Neuronal stem cell (in vitro differentiated cells): ENCODE measurements around the gene BNIP3.
A peak's percentile ranks its signal among the peaks of the same experiment; 100 is the strongest.
"Not testable (repeated sequence)": the region's sequence is repeated elsewhere in the genome, so short reads cannot be mapped to it uniquely, and the experiment has no call there.

Source experiments
- DNase-seq: peaks from one replicate; pipeline ENCODE4 v3.0.0-alpha.2; 2013; ENCODE audit warnings: low spot score
- H2AFZ ChIP-seq: one replicate; pipeline ENCODE4 v1.6.1; 2013; ENCODE audit warnings: mild to moderate bottlenecking, low read length, inconsistent platforms
- H2AK5ac ChIP-seq: 2 replicates; pipeline ENCODE4 v1.6.1; 2013; ENCODE audit warnings: low read depth, mild to moderate bottlenecking, inconsistent platforms, low read length, moderate library complexity, mixed read lengths
- H2BK120ac ChIP-seq: 2 replicates; pipeline ENCODE4 v1.6.1; 2013; ENCODE audit warnings: low read depth, mild to moderate bottlenecking, inconsistent platforms, low read length, moderate library complexity, mixed read lengths
- H2BK12ac ChIP-seq: one replicate; pipeline ENCODE4 v1.6.1; 2013; ENCODE audit warnings: low read length, inconsistent platforms
- H2BK15ac ChIP-seq: 2 replicates; pipeline ENCODE4 v1.6.1; 2013; ENCODE audit warnings: mild to moderate bottlenecking, low read length, inconsistent platforms, mixed read lengths
- H2BK5ac ChIP-seq: one replicate; pipeline ENCODE4 v1.6.1; 2013; ENCODE audit warnings: inconsistent platforms, mild to moderate bottlenecking, low read length, moderate library complexity
- H3K14ac ChIP-seq: one replicate; pipeline ENCODE4 v1.6.1; 2013; ENCODE audit warnings: low read length, inconsistent platforms
- H3K18ac ChIP-seq: 2 replicates; pipeline ENCODE4 v1.6.1; 2013; ENCODE audit warnings: low read length, inconsistent platforms
- H3K23ac ChIP-seq: 2 replicates; pipeline ENCODE4 v1.6.1; 2013; ENCODE audit warnings: low read depth, mild to moderate bottlenecking, mixed read lengths, low read length, inconsistent platforms; ENCODE audit not compliant: poor library complexity
- H3K27ac ChIP-seq: replicated peaks from 3 replicates; pipeline ENCODE4 v1.5.1; 2013; ENCODE audit warnings: low read length, inconsistent platforms
- H3K27me3 ChIP-seq, 3 experiments: 2 replicates each; pipeline ENCODE4 v1.6.1; 2013; ENCODE audit warnings: low read length in 3 of 3, mild to moderate bottlenecking in 2 of 3, inconsistent platforms in 1 of 3, low read depth in 1 of 3, mixed read lengths in 1 of 3, moderate library complexity in 1 of 3; ENCODE audit not compliant: control insufficient read depth in 3 of 3, insufficient read depth in 3 of 3
- H3K36me3 ChIP-seq, 2 donors: replicated peaks in 1 of 2; 2 replicates each; pipeline ENCODE4 v1.6.1; 2013; ENCODE audit warnings: low read length in 2 of 2; ENCODE audit not compliant: control insufficient read depth in 2 of 2, insufficient read depth in 2 of 2
- H3K4ac ChIP-seq: 2 replicates; pipeline ENCODE4 v1.6.1; 2013; ENCODE audit warnings: inconsistent platforms, mild to moderate bottlenecking, low read length, moderate library complexity
- H3K4me1 ChIP-seq, 2 donors: 1 replicate in 1 of 2; 2 replicates in 1 of 2; pipeline ENCODE4 v1.6.1; 2013; ENCODE audit warnings: low read length in 2 of 2, low read depth in 1 of 2; ENCODE audit not compliant: control insufficient read depth in 2 of 2, insufficient read depth in 1 of 2
- H3K4me2 ChIP-seq: one replicate; pipeline ENCODE4 v1.6.1; 2013; ENCODE audit warnings: mild to moderate bottlenecking, low read length, inconsistent platforms; ENCODE audit not compliant: insufficient read depth, poor library complexity, severe bottlenecking
- H3K4me3 ChIP-seq, 2 donors: 2 replicates each; pipeline ENCODE4 v1.5.1; 2013; ENCODE audit warnings: low read length in 2 of 2, mild to moderate bottlenecking in 2 of 2, inconsistent platforms in 1 of 2, moderate library complexity in 1 of 2
- H3K79me1 ChIP-seq: one replicate; pipeline ENCODE4 v1.6.1; 2013; ENCODE audit warnings: low read depth, mild to moderate bottlenecking, inconsistent platforms, low read length, moderate library complexity
- H3K9ac ChIP-seq: one replicate; pipeline ENCODE4 v1.6.1; 2013; ENCODE audit warnings: mild to moderate bottlenecking, low read depth, low read length, inconsistent platforms; ENCODE audit not compliant: poor library complexity
- H3K9me3 ChIP-seq, 2 donors: replicated peaks in 1 of 2; 2 replicates each; pipeline versions ENCODE3 to v1.6.1; 2013; ENCODE audit warnings: low read length in 2 of 2, mild to moderate bottlenecking in 2 of 2, inconsistent platforms in 1 of 2, low read depth in 1 of 2, mixed read lengths in 1 of 2, moderate library complexity in 1 of 2; ENCODE audit not compliant: control insufficient read depth in 2 of 2, insufficient read depth in 1 of 2
- H4K8ac ChIP-seq: one replicate; pipeline ENCODE4 v1.6.1; 2013; ENCODE audit warnings: low read depth, mild to moderate bottlenecking, inconsistent platforms, low read length, moderate library complexity
- H4K91ac ChIP-seq: one replicate; pipeline ENCODE4 v1.6.1; 2013; ENCODE audit warnings: low read length, low read depth, mild to moderate bottlenecking, inconsistent platforms; ENCODE audit not compliant: poor library complexity
- WGBS, 2 donors: extraction: QIAGEN DNeasy Blood & Tissue Kit; methylation state at CpG; one replicate each; pipeline ENCODE4 v1.1.7; 2013; ENCODE audit warnings: missing lambda C conversion rate in 2 of 2, mixed read lengths in 1 of 2; ENCODE audit not compliant: insufficient read length in 2 of 2, insufficient replicate concordance in 1 of 2; ENCODE audit errors: extremely low coverage in 2 of 2; 5-methylcytosine and 5-hydroxymethylcytosine counted together

The BNIP3 gene

DNA sequence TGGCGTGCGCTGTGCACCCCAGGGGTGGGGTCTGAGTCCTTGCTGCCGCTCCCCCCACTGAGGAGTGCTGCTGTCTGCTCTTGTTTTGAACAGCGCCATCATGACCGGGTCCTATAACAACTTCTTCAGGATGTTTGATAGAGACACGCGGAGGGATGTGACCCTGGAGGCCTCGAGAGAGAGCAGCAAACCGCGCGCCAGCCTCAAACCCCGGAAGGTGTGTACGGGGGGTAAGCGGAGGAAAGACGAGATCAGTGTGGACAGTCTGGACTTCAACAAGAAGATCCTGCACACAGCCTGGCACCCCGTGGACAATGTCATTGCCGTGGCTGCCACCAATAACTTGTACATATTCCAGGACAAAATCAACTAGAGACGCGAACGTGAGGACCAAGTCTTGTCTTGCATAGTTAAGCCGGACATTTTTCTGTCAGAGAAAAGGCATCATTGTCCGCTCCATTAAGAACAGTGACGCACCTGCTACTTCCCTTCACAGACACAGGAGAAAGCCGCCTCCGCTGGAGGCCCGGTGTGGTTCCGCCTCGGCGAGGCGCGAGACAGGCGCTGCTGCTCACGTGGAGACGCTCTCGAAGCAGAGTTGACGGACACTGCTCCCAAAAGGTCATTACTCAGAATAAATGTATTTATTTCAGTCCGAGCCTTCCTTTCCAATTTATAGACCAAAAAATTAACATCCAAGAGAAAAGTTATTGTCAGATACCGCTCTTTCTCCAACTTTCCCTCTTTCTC is 26.0 kb downstream of the BNIP3 start:
- H3K27ac ChIP-seq: no peak overlapping the region
- H3K79me1 ChIP-seq: peaks cover 3% of the 10 kb centered on the region
- H3K4me2 ChIP-seq: no peak overlapping the region
- no peak overlapping the region for H4K8ac ChIP-seq
- peaks cover 29 to 80% of the 10 kb centered on the region in 2 donors for H3K36me3 ChIP-seq
- H3K27me3 ChIP-seq: no peaks in the 10 kb centered on the region
- no peak overlapping the region for H3K4me3 ChIP-seq
- H2AFZ ChIP-seq: no peak overlapping the region
- H4K91ac ChIP-seq: no peak overlapping the region
- H2BK15ac ChIP-seq: no peak overlapping the region
- H2BK120ac ChIP-seq: no peak overlapping the region
- no peak overlapping the region for H2BK5ac ChIP-seq
- no peak overlapping the region for H3K4ac ChIP-seq
- no peaks in the 10 kb centered on the region for H3K4me1 ChIP-seq
- H2AK5ac ChIP-seq: no peak overlapping the region
- WGBS, 2 donors: no CpG with 5 or more reads among the region's 38 CpGs
- no peak overlapping the region for H3K9ac ChIP-seq
- H3K9me3 ChIP-seq: peaks cover 0 to 3% of the 10 kb centered on the region in 2 donors
- H3K18ac ChIP-seq: no peak overlapping the region
- no peak overlapping the region for H3K23ac ChIP-seq
- no peak overlapping the region for H2BK12ac ChIP-seq
- H3K14ac ChIP-seq: no peak overlapping the region
- no peak for DNase-seq

- Histone ChIP-seq H3K4ac (no peak overlapping the region), H3K79me1 (peaks cover 3% of the 10 kb centered on the region), H3K4me1 (no peaks in the 10 kb centered on the region), H3K4me3 (peak overlapping the region in 1 of 2 donors; percentile 40), H3K9me3 (peaks cover 0 to 3% of the 10 kb centered on the region in 2 donors), H2BK15ac (no peak overlapping the region), H4K91ac (no peak overlapping the region), H3K27ac (no peak overlapping the region), H3K18ac (no peak overlapping the region), H3K23ac (no peak overlapping the region), H3K4me2 (no peak overlapping the region), H2AFZ (no peak overlapping the region), H2BK120ac (no peak overlapping the region), H3K27me3 (no peaks in the 10 kb centered on the region), H3K36me3 (peaks cover 35 to 80% of the 10 kb centered on the region in 2 donors), H2AK5ac (no peak overlapping the region), H3K14ac (no peak overlapping the region), H2BK12ac (no peak overlapping the region), H3K9ac (no peak overlapping the region), H2BK5ac (no peak overlapping the region), H4K8ac (no peak overlapping the region)
- WGBS, 2 donors: no CpG with 5 or more reads among the region's 21 CpGs
- DNase-seq: no peak
Measured at GRCh38 chr10:131954356-131954965, 27.3 kb downstream of the BNIP3 start.

DNA sequence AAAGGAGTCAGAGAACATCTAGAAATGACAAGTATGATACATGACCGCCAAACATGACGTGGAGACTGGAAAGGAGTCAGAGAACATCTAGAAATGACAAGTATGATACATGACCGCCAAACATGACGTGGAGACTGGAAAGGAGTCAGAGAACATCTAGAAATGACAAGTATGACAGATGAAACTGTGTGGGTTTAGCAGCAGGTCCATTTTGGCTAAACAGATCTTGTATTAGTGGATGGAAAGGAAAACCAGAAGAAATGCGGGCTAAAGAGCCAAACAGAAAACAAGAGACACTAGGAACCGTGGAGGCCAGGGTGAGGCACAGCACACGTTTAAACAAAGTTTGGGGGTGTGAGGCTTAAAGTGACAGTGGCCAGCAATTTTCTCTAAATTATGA is 31.8 kb downstream of the BNIP3 start:
- not testable (repeated sequence) for H2BK12ac ChIP-seq, H3K9ac ChIP-seq, H3K4me2 ChIP-seq, H2AK5ac ChIP-seq, H3K14ac ChIP-seq, H3K18ac ChIP-seq, H3K79me1 ChIP-seq, H2BK5ac ChIP-seq, H3K4me3 ChIP-seq, H2AFZ ChIP-seq, H3K23ac ChIP-seq, H3K9me3 ChIP-seq, H3K27ac ChIP-seq, H3K4me1 ChIP-seq, H2BK15ac ChIP-seq, H4K8ac ChIP-seq, H3K27me3 ChIP-seq, H4K91ac ChIP-seq, H2BK120ac ChIP-seq, DNase-seq, H3K4ac ChIP-seq
- no CpG with 5 or more reads among the region's 7 CpGs for WGBS, 2 donors
- peaks cover 42 to 87% of the 10 kb centered on the region in 2 donors for H3K36me3 ChIP-seq

DNA sequence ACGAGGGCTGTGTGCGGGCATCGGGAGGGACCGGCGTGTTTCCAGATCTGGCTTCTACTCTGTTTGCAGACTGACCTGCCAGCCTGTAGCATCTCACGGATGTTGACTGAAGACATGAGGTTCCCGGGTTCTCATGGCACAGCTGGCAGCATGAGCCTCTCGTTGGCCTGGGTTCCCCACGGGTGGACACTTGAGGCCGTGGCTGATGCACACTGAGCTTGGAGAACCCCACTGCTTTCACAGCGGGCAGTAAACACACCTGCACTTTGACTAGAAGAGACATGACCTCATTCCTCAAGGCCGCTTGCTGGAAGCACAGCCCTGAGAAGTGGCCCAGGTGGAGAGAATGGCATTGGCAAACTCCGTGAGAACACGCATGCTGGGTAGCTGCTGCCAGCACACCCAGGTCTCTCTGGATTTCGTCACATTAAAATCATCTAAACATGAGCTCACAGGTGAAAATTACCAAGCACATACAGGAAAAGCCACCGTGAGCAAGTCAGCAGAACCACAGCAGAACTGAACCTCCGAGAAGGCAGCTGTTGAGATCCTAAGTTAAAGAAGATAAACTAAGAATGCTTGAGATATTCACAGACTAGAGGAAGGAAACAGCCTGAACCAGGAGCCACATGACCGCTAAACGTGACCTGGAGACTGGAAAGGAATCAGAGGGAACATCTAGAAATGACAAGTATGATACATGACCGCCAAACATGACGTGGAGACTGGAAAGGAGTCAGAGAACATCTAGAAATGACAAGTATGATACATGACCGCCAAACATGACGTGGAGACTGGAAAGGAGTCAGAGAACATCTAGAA is 32.5 kb downstream of the BNIP3 start:
- H2BK120ac ChIP-seq: no peak overlapping the region
- no peak for DNase-seq
- H3K18ac ChIP-seq: no peak overlapping the region
- H4K8ac ChIP-seq: no peak overlapping the region
- H3K36me3 ChIP-seq: peaks cover 41 to 87% of the 10 kb centered on the region in 2 donors
- H3K4me1 ChIP-seq: no peaks in the 10 kb centered on the region
- H3K23ac ChIP-seq: no peak overlapping the region
- no peak overlapping the region for H3K4me3 ChIP-seq
- no peak overlapping the region for H3K27ac ChIP-seq
- no peak overlapping the region for H2AK5ac ChIP-seq
- H2BK15ac ChIP-seq: no peak overlapping the region
- no peaks in the 10 kb centered on the region for H3K27me3 ChIP-seq
- peaks cover 0 to 4% of the 10 kb centered on the region in 2 donors for H3K9me3 ChIP-seq
- no peak overlapping the region for H3K14ac ChIP-seq
- no peak overlapping the region for H3K9ac ChIP-seq
- no CpG with 5 or more reads among the region's 23 CpGs for WGBS, 2 donors
- no peak overlapping the region for H3K4ac ChIP-seq
- H3K79me1 ChIP-seq: peaks cover 2% of the 10 kb centered on the region
- H2BK12ac ChIP-seq: no peak overlapping the region
- H2BK5ac ChIP-seq: no peak overlapping the region
- H3K4me2 ChIP-seq: no peak overlapping the region
- no peak overlapping the region for H2AFZ ChIP-seq
- no peak overlapping the region for H4K91ac ChIP-seq
